Measurements from ENCODE around the gene HECTD2. TPM values are rescaled to one million over a fixed set of nuclear protein-coding genes. Genes with fewer than 3 reads are reported as not detected.
"Not testable (repeated sequence)": the region's sequence is repeated elsewhere in the genome, so short reads cannot be mapped to it uniquely, and the experiment has no call there.

Gene HECTD2
- total RNA-seq, 1 donor from 2014 or later, result 27.6 TPM

DNA sequence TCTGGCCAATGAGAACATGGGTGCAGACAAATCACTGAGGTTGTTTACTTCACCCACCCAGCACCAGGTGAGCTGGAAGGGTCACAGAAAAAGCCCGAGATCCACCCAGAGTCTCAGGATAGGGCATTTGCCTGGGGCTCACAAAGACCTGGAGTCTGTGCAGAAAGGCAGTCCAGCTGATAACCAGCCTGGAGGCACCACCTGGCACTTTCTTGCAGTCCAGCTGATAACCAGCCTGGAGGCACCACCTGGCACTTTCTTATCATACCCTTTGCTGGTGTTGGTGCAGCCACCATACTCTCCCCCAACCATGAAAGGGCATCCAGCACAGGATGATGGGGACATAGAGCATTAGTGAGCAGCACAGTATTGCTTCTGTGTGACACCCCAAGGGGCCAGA lies 118.6 kb downstream of the HECTD2 start:
- Mint-ChIP-seq H3K27me3 (ENCODE audit: unreplicated experiment) (peaks cover 2% of the 10 kb centered on the region), H3K36me3 (ENCODE audit: unreplicated experiment) (no peaks in the 10 kb centered on the region), H3K4me3 (ENCODE audit: unreplicated experiment) (no peak overlapping the region), H3K4me1 (ENCODE audit: low read depth, unreplicated experiment) (no peaks in the 10 kb centered on the region), H3K27ac (ENCODE audit: unreplicated experiment) (no peak overlapping the region), H3K9me3 (ENCODE audit: unreplicated experiment) (no peaks in the 10 kb centered on the region)
- no peak for DNase-seq
- TF ChIP-seq, protein P1, sequence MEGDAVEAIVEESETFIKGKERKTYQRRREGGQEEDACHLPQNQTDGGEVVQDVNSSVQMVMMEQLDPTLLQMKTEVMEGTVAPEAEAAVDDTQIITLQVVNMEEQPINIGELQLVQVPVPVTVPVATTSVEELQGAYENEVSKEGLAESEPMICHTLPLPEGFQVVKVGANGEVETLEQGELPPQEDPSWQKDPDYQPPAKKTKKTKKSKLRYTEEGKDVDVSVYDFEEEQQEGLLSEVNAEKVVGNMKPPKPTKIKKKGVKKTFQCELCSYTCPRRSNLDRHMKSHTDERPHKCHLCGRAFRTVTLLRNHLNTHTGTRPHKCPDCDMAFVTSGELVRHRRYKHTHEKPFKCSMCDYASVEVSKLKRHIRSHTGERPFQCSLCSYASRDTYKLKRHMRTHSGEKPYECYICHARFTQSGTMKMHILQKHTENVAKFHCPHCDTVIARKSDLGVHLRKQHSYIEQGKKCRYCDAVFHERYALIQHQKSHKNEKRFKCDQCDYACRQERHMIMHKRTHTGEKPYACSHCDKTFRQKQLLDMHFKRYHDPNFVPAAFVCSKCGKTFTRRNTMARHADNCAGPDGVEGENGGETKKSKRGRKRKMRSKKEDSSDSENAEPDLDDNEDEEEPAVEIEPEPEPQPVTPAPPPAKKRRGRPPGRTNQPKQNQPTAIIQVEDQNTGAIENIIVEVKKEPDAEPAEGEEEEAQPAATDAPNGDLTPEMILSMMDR (IDR thresholded peaks at IDR 0.05; ENCODE audit: partially characterized antibody, unreplicated experiment), result no peak

- not testable (repeated sequence) for H3K4me1 Mint-ChIP-seq (ENCODE audit: low read depth, unreplicated experiment); H3K36me3 Mint-ChIP-seq (ENCODE audit: unreplicated experiment)
Measured at GRCh38 chr10:91534789-91535188, 124.6 kb downstream of the HECTD2 start.

DNA sequence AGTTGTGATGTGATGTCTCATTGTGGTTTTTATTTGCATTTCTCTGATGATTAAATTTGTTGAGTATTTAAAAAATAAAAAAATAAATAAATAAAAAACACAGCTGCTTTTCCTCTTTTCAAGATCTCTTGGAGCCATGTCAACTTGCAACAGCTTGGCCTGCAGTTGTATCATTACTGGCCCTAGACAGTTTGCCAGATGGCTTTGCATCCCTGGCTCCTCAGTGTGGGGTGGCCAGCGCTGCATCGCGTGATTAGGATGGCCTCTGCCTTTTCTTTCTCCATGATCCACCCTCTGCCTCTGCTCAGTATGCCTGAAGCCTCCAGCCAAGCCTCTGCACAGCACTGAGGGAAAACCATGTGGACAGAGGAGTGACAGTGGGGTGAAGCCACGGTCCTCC lies 126.0 kb downstream of the HECTD2 start:
- no peak overlapping the region for H3K27ac Mint-ChIP-seq (ENCODE audit: unreplicated experiment)
- H3K36me3 Mint-ChIP-seq (ENCODE audit: unreplicated experiment), result no peaks in the 10 kb centered on the region
- H3K4me1 Mint-ChIP-seq (ENCODE audit: low read depth, unreplicated experiment), result no peaks in the 10 kb centered on the region
- peaks cover 1% of the 10 kb centered on the region for H3K27me3 Mint-ChIP-seq (ENCODE audit: unreplicated experiment)
- TF ChIP-seq, protein P1 (IDR thresholded peaks at IDR 0.05; ENCODE audit: partially characterized antibody, unreplicated experiment), result no peak
- no peak overlapping the region for H3K4me3 Mint-ChIP-seq (ENCODE audit: unreplicated experiment)
- no peak for DNase-seq
- H3K9me3 Mint-ChIP-seq (ENCODE audit: unreplicated experiment), result peaks cover 2% of the 10 kb centered on the region

More at GRCh38 chr10:91534789-91535188, 124.6 kb downstream of the HECTD2 start:
- H3K27me3 Mint-ChIP-seq (ENCODE audit: unreplicated experiment); H3K9me3 Mint-ChIP-seq (ENCODE audit: unreplicated experiment); H3K27ac Mint-ChIP-seq (ENCODE audit: unreplicated experiment); H3K4me3 Mint-ChIP-seq (ENCODE audit: unreplicated experiment); DNase-seq: not testable (repeated sequence)

DNA sequence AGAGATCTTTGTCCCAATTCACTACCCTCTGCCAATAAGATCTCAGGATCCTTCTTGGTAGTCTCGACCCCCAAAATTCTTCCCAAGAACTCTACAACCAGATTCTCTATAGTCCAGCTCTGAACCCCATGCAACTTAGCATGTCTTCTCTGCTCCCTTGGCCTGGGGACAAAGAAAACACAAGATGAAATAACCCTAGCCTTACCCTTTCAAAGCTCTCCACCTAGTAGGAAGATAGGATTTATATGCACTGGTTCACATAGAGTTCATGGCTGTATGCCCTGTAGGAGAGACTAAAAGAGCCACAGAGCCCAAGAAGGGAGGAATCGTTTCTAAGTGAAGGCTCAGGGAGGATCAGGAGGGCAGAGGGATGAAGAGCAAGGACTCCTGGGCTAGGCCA lies 126.6 kb downstream of the HECTD2 start:
- Mint-ChIP-seq H3K9me3 (ENCODE audit: unreplicated experiment) (peaks cover 2% of the 10 kb centered on the region), H3K4me3 (ENCODE audit: unreplicated experiment) (no peak overlapping the region), H3K4me1 (ENCODE audit: low read depth, unreplicated experiment) (no peaks in the 10 kb centered on the region), H3K27me3 (ENCODE audit: unreplicated experiment) (peaks cover 1% of the 10 kb centered on the region), H3K36me3 (ENCODE audit: unreplicated experiment) (no peaks in the 10 kb centered on the region), H3K27ac (ENCODE audit: unreplicated experiment) (no peak overlapping the region)
- TF ChIP-seq, protein P1 (IDR thresholded peaks at IDR 0.05; ENCODE audit: partially characterized antibody, unreplicated experiment), result no peak
- no peak for DNase-seq

DNA sequence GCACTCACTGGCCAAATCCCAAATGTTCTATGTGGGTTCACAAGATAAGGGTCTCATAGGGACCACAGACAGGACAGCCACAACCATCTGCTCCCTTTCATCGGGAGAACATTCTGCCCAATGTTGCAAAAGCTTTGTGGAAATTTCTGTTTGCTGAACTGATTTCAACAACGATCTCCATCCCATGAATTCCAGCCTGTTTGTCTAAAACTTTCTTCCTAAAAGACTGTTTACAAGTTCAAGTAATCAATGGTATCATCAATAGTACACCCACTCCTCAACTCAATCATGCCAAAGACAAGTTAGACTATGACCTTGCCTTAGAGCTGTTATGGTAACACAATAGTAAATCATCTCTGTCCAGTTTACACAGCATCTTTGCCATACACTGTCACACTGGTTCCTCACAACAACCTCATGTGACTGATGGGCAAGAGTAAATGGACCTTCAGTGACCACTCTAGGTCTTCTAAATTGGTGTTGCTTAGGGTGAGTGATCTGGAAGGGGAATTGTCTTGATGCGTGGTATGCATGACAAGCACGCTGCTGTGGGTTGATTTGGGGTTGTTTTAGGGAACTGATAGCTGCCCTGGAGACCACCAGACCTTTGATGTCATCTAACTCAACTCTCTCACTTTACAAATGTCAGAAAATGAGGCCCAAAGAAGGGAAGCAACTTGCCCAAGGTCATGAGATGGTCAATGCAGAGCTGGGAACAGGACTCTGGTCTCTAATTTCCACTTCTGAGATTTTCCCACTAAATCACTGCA lies 127.7 kb downstream of the HECTD2 start:
- peaks cover 1% of the 10 kb centered on the region for H3K27me3 Mint-ChIP-seq (ENCODE audit: unreplicated experiment)
- TF ChIP-seq, protein P1 (IDR thresholded peaks at IDR 0.05; ENCODE audit: partially characterized antibody, unreplicated experiment), result no peak
- no peak for DNase-seq
- H3K4me3 Mint-ChIP-seq (ENCODE audit: unreplicated experiment), result no peak overlapping the region
- H3K36me3 Mint-ChIP-seq (ENCODE audit: unreplicated experiment), result no peaks in the 10 kb centered on the region
- peaks cover 2% of the 10 kb centered on the region for H3K9me3 Mint-ChIP-seq (ENCODE audit: unreplicated experiment)
- H3K4me1 Mint-ChIP-seq (ENCODE audit: low read depth, unreplicated experiment), result no peaks in the 10 kb centered on the region
- H3K27ac Mint-ChIP-seq (ENCODE audit: unreplicated experiment), result no peak overlapping the region
